ENCODE data around the gene GSTM3. TPM values are rescaled to one million over a fixed set of nuclear protein-coding genes. Genes with fewer than 3 reads are reported as not detected.
A peak's percentile ranks its signal among the peaks of the same experiment; 100 is the strongest.
"Not testable (repeated sequence)": the region's sequence is repeated elsewhere in the genome, so short reads cannot be mapped to it uniquely, and the experiment has no call there.

GSTM3 gene
- total RNA-seq, 1 donor from 2014 or later, result 82.6 TPM

DNA sequence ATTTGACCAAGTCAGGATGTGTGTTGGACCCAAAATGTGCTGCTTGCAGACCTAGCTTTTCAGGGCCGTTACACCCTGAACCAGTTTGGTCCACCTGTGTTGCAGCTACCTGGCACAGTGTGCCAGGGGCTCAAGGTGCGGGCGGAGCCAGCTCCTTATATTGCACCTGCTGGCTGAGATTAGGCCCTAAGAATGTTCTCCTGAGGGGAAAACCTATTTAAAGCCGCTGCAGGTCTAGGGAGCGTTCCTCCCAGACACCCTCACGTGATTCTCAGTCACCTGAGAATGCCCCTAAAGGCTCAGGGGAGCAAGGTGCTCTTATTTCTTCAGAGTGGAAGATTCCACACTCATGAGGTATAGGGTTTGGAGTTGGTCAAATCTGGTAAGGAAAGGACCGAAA, 12.0 kb downstream of the GSTM3 start:
- DNase-seq (ENCODE audit: low spot score), result no peak

DNA sequence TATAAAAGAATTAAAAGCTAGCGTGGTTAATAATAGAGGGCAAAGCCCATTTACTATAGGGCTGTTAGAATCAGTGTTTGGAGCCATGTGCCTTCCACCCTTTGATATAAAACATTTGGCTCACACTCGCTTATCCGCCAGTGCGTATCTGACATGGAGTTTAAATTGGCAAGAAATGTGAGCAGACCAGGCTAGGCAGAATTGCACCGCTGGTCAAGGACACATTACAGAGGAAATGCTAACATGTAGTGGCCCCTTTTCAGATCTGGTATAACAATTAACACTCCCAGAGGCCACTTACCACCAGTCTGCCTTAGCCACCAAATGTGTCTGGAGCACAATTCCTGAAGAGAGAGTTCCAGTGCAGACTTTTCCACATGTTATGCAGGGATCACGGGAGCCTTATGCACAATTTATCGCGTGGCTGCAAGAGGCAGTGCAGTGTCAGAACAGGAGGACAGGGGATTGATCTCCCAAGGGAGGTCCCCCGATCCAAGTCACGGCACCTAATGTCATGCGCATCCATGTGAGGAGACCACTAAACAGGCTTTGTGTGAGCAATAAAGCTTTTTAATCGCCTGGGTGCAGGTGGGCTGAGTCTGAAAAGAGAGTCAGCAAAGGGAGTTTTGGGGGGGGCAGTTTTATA, 14.0 kb downstream of the GSTM3 start:
- no peak for DNase-seq (ENCODE audit: low spot score)

DNA sequence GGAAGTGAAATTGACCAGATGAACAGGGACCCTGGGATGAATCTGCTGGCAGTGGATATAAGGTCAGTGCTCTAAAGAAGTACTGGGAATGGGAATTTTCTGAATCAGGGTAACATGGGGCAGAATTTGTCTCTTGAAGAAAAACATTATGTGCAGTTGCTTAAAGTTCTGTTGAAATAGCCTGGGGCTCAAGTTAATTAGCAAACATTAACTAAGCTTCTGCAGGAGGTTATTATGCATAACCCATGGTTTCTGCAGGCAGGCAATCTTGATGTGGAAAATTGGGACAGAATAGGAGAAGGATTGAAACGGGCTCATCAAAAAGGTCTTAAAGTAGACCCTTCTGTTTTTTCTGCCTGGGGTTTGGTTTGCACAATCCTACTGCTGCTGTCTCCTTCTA, 14.8 kb downstream of the GSTM3 start:
- no peak for DNase-seq (ENCODE audit: low spot score)

DNA sequence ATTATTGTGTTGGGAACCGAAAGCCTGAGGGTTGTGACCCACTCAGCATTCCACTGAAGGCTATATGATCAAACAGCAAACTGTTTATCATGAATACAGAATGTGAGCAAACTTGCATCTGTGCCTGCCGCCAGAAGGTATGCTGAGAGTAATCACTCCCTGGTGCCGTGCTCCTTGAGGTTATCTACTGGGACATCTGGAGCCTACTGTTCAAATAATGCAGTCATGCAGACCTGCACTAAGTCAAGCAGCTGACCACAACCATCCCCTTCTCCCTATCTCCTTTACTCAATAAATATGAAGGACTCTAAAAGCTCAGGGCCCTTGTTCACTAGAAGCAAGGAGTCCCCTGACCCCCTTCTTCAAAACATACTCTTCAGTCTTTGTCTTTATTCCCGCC, 15.3 kb downstream of the GSTM3 start:
- DNase-seq (ENCODE audit: low spot score), result no peak

DNA sequence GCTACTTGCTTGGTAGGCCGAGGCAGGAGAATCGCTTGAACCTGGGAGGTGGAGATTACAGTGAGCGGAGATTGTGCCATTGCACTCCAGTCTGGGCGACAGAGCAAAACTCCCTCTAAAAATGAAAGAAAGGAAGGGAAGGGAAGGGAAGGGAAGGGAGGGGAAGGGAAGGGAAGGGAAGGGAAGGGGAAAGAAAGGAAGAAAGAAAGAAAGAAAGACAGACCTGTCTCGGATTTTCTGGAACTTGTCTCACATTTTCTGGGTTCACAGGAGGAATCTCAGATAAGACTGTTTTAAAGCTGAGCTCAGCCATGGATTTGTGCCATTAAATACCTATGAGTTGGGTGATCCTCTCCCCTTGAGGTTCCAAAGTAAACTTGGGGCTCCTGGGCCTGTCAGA, 15.9 kb downstream of the GSTM3 start:
- DNase-seq (ENCODE audit: low spot score), result no peak

DNA sequence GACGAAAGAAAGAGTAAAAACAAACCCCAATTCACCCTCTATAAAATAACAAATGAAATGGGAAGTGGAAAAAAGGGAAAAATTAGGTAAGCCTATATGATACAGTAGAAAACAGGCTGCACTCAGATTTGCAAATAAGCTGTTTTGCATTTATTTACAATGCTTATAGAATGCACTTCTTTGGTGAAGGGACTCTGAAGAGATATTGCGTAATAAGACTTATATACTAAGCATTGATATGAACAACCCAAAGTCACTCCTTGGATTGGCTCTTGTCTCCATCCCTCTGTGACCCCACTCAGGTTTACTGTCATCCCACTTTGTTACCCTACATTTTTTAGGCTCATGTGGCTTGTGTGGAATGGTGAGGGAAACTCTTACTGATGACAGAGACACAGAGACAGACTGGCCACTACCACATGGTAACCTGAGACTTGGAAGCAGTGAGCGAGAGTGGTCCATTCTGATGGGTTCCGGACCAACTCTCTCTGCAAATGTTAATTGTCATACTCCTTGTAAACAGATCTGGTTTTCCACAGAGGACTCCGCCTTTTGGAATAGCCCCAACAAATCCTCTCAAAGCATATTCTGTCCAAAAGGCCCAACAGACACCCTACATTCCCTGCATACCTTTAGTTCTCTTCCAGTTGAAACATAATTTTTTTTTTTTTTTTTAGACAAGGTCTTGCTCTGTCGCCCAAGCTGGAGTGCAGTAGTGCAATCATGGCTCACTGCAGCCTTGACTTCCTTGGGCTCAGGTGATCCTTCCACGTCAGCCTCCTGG, 17.7 kb downstream of the GSTM3 start:
- DNase-seq (ENCODE audit: low spot score), result peak; percentile 61

DNA sequence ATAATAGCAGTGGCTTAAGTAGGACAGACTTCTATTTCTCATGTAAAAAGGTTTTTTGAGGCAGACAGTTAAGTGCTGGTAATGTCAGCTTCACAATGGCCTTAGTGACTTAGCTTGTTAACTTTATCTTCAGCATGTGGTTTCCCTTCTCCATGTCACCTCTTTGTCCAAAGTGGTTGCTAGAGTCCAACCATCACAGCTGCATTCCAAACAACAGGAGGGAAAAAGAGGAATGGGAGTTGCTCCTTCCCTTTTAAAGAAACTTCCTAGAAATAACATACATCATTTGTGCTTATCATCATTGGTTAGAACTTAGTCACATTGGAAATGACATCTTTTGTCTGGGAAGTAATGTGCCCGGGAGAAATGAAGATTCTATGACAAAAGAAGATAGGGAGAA, 18.9 kb downstream of the GSTM3 start:
- DNase-seq (ENCODE audit: low spot score), result no peak

DNA sequence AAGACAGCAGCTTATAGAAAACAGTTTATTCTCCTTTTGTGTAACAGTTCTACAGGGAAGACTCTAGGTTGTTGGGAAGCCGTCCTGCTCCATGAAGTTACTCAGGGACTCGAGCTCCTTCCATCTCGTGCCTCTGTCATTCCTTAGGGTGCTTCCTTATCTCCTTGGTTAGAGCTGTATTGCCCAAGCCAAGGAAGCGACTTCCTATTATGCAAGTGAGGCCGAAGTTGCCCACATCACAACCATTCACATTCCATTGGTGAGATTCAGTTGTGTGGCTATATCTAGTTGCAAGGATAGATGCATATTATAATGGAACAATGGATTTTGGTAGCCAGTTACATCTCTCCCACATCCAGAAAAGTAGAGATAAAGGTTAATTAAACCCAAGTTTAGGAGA, 19.8 kb downstream of the GSTM3 start:
- DNase-seq (ENCODE audit: low spot score), result no peak

DNA sequence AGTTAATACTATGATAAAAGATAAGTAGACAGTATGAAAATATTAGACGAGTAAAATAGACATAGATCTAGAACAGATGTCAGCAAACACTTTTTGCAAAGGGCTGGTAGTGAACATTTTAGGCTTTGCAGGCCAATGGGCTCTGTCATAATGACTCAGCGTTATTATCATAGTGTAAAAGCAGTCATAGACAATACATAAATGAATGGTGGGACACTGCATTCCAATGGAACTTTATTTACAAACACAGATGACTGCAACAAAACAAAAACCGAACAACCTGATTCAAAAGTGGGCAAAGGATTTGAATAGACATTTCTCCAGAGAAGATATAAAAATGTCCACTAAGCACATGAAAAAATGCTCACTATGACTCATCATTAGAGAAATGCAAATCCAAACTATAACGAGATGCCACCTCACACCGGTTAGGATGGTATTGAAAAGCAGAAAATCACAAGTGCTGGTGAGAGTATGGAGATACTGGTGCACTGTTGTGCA, 21.5 kb downstream of the GSTM3 start:
- no peak for DNase-seq (ENCODE audit: low spot score)

DNA sequence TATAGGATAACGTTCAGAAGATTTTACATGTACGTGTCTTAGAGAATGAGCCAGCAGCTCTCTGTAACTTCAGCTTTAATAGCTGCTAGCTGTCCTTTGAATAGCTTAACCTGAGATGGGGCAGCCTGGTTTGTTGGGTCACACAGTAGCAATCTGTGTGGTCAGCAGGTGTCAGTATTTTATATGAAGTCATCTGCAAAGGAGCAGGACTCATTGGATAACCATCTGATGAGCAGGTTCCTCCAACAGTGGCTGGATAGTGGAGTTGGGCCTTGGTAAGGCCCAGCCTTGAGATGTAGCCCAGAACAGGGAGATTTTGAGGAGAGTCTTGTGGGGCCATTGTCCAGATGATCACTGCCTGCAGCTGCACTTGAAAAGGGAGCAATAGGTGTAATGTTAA, 22.3 kb downstream of the GSTM3 start:
- DNase-seq (ENCODE audit: low spot score), result no peak

DNA sequence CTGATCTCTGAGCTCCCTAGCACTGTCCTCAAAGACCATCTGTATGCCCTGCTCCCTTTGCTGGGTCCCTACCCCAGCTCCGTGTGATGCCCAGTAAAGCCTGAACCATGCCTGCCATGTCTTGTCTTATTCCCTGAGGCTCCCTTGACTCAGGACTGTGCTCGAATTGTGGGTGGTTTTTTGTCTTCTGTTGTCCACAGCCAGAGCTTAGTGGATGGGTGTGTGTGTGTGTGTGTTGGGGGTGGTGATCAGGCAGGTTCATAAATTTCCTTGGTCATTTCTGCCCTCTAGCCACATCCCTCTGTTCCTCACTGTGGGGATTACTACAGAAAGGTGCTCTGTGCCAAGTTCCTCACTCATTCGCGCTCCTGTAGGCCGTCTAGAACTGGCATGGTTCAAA, 23.1 kb downstream of the GSTM3 start:
- no peak for DNase-seq (ENCODE audit: low spot score)

DNA sequence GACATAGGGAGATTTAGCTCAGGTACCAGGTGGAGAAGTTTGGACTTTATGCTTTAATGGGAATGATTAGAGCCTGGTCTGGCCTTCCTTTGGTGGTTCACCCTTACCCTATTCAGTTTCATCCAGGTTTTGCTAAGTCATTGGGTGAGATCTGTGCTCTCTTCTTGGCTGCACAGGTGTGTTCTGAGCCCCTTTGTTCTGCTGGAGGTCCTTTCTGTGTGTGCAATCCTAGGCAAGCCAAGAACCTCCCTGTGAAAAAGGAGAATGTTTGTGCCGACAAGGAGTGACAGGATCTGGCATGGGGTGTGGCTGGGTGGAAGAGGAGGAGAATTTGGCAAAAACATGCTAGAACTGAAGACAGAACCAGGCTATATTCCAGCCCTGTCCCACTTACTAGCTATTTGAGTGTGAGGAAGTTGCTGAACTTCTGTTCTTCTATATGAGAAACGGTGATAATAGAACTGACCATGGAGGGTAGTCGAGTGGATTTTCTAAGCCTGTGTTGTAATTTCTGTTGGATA, 24.2 kb downstream of the GSTM3 start:
- no peak for DNase-seq (ENCODE audit: low spot score)

DNA sequence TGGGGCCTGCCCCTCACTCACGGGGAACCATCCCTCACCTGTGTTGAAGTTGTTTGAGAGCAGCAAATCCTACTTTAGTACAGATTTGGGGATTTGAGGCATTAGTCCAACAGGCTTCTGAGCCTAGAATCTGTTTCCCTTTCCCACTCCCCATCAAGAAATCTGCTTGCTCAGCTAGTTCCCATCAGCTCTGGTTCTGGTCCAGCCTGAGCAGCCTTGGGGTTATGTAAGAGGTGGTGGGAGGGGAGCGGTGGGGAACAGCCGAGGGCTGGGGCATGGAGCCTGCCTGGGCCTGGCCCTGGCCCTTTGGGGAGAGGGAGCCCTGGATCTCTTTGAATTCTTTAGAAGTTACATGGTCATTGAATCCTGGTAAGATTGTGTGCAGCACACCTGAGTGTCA, 24.7 kb downstream of the GSTM3 start:
- no peak for DNase-seq (ENCODE audit: low spot score)

DNA sequence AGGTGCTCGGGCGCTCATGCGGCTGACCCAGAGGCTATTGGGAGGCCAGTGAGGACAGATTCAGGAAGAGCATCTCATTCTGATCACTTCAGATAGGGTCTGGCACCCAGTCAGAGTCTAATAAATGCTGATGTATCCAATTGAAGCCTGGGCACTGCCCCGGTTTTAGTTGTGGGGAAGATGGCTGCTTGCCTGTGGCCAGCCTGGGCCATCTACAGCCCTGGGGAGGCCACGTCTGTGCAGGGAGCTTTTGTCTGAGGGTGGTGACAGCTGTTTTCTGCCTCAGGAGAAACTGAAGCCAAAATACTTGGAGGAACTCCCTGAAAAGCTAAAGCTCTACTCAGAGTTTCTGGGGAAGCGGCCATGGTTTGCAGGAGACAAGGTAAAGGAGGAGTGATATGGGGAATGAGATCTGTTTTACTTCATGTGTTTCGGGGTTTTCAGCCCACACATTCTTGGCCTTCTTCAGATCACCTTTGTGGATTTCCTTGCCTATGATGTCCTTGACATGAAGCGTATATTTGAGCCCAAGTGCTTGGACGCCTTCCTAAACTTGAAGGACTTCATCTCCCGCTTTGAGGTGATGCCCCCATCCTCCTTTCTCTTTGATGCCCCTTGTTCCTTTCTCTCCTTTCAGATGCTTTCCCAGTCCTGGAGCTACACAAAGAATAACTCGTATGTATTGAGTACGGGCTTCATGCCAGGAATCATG, 26.0 kb downstream of the GSTM3 start:
- DNase-seq (ENCODE audit: low spot score), result no peak

DNA sequence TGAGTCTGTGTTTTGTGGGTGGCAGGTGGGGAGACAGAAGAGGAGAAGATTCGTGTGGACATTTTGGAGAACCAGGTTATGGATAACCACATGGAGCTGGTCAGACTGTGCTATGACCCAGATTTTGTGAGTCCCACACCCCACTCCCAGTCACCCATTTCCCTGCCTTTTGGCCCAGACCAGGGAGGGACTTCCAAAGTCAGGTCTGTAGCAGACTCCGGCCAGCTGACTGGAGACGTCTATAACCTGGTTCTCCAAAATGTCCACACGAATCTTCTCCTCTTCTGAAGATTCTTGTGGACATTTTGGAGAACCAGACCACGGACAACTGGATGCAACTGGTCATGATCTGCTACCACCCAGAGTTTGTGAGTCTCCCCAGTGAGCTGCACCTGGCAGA, 27.2 kb downstream of the GSTM3 start:
- no peak for DNase-seq (ENCODE audit: low spot score)

DNA sequence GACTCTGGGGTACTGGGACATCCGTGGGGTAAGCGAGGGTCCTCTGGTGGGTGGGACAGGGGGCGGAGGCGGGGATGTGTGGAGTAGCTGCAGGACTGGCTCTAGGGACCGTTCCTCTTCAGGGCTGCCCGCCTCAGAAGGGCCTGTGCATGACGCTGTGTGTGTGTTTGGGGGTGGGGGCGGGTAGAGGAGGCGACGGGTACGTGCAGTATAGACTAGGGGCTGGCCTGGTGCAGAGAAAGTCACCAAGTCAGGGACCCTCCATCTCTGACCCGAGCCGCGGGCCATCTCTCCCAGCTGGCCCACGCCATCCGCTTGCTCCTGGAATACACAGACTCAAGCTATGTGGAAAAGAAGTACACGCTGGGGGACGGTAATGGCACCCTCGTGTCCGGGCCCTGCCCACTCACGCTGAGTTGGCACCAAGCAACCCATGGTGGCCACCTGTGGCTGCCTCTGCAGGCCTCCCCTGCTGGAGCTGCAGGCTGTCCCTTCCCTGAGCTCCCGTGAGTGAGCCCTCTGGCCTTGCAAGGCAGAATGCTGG, 28.4 kb downstream of the GSTM3 start:
- DNase-seq (ENCODE audit: low spot score), result no peak

DNA sequence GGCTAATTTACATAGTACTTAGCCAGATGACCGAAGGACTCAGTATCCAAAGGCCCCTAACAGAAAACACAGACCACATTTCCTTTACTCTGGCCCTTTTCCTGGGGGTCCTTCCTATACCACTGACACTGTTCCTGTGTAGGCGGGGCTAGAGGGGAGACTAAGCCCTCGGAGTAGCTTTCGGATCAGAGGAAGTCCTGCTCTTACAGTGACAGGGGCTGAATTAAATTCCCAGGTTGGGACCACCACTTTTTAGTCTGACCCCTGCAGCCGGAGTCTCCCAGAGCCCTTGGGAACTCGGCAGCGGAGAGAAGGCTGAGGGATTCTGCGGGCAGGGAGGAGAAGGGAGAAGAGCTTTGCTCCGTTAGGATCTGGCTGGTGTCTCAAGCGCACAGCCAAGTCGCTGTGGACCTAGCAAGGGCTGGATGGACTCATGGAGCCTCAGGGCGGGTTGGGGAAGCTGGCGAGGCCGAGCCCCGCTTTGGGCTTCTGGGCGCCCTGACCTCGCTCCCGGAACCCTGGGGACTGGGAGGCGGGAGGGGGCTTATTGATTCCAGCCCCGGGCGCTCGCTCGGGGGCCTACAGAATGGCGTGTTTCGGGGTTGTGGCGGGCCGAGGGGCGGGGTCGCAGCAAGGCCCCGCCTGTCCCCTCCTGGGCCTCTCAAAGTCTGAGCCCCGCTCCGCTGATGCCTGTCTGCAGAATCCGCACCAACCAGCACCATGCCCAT, 29.1 kb downstream of the GSTM3 start, which contains the start of gene GSTM5:
TSS of gene GSTM5 (plus strand) at position 659 of the 728 bp plus-strand sequence. CDS start at position 721, 62 bp downstream.
- peak; percentile 72 for DNase-seq (ENCODE audit: low spot score)

DNA sequence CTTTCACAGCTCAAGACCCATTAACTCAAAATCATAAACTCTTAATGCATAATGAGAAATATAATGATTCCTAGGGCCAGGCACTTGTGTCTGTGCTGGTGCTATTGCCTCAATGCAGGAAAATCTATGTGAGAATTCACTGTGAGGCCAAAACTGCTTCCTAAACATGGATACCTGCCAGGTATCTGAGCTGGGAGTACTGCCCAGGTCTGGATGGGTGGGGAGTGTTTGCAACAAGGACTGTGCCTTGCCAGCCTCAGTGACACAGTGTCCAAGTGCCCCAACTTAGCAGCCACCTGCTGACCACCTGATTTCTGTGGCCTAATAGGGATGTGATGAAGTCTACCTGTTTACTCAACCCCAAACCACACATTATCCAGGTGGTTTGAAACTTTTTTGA, 31.0 kb downstream of the GSTM3 start:
- not testable (repeated sequence) for DNase-seq (ENCODE audit: low spot score)

DNA sequence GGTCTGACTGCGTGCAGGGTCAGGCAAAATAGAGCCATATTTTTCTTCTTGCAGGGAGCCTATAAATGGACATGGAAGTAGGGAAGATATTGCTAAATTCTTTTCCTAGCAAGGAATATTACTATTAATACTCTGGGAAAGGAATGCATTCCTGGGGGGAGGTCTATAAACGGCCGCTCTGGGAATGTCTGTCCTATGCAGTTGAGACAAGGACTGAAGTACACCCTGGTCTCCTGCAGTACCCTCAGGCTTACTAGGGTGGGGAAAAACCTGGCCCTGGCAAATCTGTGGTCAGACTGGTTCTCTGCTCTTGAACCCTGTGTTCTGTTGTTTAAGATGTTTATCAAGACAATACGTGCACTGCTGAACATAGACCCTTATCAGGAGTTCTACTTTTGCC, 31.9 kb downstream of the GSTM3 start:
- DNase-seq (ENCODE audit: low spot score), result peak; percentile 0

DNA sequence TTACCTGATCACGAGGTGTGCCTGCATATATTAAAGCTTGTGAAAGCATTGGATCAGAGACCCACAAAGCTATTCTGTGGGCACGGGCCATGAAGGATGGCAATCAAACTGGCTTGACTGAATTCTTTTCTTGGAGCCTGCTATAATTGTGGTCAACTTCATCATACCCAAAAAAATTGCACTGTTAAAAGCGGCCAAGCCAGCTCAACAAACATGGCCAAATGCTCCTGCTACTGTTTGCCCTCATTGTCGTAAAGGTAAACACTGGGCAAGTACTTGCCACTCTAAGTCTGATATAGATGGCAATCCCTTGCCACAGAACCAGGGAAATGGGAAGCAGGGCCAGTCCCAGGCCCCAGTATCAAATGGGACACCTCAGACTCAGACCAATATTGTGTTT, 35.4 kb downstream of the GSTM3 start:
- DNase-seq (ENCODE audit: low spot score), result peak; percentile 0

DNA sequence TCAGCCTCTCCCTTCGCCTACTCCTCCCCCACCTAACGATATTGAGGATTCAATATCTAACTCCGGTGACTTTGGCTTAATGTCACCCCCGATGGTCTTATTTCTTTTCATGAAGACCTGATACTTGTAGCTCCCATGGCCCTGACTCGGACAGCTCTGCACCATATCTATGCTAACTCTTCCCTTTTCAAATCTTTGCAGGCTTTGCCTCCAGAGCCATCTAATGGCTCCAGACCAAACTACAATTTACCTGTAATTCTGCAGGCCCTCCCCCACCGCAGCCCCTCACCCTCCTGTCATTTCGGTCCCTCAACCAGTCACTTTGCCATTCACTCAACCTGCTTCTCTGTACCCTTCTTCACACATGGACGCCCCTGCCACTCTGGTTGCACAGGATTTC, 36.7 kb downstream of the GSTM3 start:
- DNase-seq (ENCODE audit: low spot score), result peak; percentile 1

Data from umbilical cord (tissue), 2 donors.